ENCODE data around the gene MAN2A1. TPM values are rescaled to one million over a fixed set of nuclear protein-coding genes. Genes with fewer than 3 reads are reported as not detected.

MAN2A1 gene
- total RNA-seq, 4 donors from 2014 or later: 53.1 to 83.6 (median 59.3) TPM

DNA sequence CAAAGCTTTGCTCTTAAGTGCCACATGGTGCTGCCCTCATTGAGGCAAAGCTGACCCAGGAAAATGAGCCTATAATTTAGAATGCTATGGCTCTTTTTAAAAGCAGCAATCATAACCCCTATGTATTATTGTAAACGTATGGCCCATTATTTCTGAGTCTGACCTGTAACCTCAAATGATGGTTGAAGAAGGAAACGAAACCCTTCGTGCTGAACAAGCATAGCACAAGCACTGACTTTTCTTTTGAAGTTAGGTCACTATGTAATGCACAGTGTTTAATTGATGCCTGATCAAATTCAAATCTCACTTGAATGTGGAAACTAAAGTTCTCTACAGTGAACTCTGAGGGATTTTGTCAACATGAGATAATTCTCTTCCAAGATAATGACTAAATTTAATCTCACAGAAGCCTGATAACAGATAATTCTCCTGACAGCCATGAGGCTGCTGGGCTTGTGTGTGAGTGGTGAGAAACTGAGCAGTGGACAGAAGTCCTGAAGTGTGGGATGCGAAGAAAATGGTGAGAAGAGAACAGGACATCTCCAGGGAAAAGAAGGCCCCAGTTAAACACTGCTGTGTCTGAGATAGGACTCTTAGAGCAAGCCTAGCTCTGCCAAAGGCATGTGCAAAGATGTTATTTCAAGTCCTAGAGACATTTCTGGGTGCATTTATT, 226.9 kb downstream of the MAN2A1 start:
- no peaks in the 10 kb centered on the region for H3K36me3 ChIP-seq
- no peak overlapping the region for H3K27ac ChIP-seq
- WGBS, 2 donors: 83 to 88% methylated on average over 4 of the region's 4 CpGs
- H3K27me3 ChIP-seq: no peaks in the 10 kb centered on the region
- intact Hi-C loops (cut with DNase I): no loop called here
- peaks cover 2 to 6% of the 10 kb centered on the region in 2 donors for H3K4me1 ChIP-seq
- H3K4me3 ChIP-seq (replicated peaks in 1 of 3): no peak overlapping the region
- DNase-seq: no peak
- TF ChIP-seq, protein P1, sequence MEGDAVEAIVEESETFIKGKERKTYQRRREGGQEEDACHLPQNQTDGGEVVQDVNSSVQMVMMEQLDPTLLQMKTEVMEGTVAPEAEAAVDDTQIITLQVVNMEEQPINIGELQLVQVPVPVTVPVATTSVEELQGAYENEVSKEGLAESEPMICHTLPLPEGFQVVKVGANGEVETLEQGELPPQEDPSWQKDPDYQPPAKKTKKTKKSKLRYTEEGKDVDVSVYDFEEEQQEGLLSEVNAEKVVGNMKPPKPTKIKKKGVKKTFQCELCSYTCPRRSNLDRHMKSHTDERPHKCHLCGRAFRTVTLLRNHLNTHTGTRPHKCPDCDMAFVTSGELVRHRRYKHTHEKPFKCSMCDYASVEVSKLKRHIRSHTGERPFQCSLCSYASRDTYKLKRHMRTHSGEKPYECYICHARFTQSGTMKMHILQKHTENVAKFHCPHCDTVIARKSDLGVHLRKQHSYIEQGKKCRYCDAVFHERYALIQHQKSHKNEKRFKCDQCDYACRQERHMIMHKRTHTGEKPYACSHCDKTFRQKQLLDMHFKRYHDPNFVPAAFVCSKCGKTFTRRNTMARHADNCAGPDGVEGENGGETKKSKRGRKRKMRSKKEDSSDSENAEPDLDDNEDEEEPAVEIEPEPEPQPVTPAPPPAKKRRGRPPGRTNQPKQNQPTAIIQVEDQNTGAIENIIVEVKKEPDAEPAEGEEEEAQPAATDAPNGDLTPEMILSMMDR (IDR thresholded peaks at IDR 0.05): no peak
- TF ChIP-seq POLR2A (IDR thresholded peaks at IDR 0.05): no peak
- H3K9me3 ChIP-seq: no peaks in the 10 kb centered on the region
